ENCODE measurements around the gene SURF2. TPM values are rescaled to one million over a fixed set of nuclear protein-coding genes. Genes with fewer than 3 reads are reported as not detected.

The SURF2 gene
- total and polyA plus RNA-seq, 9 of the 15 experiments (the other 6 are each of a cell fraction or from before 2014, with no cell fraction given) = 5.5 to 82.5 (median 21.3) TPM

DNA sequence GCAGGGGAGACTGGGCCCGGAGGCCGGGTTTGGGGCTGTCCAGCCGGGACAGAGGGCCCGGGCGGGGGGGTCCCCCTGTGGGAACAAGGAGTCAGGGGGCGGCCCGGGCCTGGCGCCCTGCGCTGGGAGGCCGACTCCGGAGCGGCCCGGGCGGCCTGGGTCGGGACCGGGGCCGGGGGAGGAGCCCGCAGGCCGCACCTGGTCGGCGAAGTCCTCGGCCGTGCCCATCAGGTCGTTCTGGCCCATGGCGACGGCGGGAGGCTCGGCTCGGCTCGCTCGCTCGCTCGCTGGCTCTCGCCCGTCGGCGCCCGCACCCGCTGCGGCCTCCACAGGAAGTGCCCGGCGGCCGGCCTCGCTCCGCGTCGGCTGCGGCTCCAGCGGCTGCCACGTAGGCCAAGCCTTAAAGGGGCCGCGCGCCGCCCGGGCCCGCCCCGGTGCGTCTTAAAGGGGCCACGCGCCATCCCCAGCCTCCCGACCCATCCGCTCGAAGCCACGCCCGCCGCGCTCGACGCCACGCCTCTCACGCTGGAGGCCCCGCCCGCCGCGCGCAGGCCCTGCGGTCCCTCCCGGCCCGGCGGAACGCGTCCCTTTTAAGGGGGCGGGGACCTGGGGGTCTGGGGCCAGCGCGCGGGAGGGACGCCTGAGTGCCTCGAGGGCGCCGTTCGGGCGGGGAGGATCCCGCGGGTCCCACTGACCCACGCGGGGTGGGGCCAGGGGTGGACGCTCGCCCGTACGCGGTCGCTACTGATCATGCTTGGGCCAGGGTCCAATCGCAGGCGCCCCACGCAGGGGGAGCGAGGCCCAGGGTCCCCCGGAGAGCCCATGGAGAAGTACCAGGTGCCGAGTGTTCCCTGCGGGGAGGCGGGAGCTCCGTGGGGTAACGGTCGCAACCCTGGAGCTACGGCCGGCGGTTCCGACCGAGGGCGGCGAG lies 19.6 kb downstream of the SURF2 start, which contains the start of the genes STKLD1 and SURF4 (continued):
- TF ChIP-seq, protein P1, sequence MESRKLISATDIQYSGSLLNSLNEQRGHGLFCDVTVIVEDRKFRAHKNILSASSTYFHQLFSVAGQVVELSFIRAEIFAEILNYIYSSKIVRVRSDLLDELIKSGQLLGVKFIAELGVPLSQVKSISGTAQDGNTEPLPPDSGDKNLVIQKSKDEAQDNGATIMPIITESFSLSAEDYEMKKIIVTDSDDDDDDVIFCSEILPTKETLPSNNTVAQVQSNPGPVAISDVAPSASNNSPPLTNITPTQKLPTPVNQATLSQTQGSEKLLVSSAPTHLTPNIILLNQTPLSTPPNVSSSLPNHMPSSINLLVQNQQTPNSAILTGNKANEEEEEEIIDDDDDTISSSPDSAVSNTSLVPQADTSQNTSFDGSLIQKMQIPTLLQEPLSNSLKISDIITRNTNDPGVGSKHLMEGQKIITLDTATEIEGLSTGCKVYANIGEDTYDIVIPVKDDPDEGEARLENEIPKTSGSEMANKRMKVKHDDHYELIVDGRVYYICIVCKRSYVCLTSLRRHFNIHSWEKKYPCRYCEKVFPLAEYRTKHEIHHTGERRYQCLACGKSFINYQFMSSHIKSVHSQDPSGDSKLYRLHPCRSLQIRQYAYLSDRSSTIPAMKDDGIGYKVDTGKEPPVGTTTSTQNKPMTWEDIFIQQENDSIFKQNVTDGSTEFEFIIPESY (CRISPR knock-in tag; IDR thresholded peaks at IDR 0.05) = peak; percentile 94
- TF ChIP-seq, protein P2, sequence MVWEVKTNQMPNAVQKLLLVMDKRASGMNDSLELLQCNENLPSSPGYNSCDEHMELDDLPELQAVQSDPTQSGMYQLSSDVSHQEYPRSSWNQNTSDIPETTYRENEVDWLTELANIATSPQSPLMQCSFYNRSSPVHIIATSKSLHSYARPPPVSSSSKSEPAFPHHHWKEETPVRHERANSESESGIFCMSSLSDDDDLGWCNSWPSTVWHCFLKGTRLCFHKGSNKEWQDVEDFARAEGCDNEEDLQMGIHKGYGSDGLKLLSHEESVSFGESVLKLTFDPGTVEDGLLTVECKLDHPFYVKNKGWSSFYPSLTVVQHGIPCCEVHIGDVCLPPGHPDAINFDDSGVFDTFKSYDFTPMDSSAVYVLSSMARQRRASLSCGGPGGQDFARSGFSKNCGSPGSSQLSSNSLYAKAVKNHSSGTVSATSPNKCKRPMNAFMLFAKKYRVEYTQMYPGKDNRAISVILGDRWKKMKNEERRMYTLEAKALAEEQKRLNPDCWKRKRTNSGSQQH (CRISPR knock-in tag; IDR thresholded peaks at IDR 0.05) = no peak
- TF ChIP-seq, protein P3, sequence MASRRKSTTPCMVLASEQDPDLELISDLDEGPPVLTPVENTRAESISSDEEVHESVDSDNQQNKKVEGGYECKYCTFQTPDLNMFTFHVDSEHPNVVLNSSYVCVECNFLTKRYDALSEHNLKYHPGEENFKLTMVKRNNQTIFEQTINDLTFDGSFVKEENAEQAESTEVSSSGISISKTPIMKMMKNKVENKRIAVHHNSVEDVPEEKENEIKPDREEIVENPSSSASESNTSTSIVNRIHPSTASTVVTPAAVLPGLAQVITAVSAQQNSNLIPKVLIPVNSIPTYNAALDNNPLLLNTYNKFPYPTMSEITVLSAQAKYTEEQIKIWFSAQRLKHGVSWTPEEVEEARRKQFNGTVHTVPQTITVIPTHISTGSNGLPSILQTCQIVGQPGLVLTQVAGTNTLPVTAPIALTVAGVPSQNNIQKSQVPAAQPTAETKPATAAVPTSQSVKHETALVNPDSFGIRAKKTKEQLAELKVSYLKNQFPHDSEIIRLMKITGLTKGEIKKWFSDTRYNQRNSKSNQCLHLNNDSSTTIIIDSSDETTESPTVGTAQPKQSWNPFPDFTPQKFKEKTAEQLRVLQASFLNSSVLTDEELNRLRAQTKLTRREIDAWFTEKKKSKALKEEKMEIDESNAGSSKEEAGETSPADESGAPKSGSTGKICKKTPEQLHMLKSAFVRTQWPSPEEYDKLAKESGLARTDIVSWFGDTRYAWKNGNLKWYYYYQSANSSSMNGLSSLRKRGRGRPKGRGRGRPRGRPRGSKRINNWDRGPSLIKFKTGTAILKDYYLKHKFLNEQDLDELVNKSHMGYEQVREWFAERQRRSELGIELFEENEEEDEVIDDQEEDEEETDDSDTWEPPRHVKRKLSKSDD (conservative IDR thresholded peaks at IDR 0.05; ENCODE audit: low read length) = no peak
- no peak for TF ChIP-seq DNMT1 (IDR thresholded peaks at IDR 0.05)
- TF ChIP-seq, protein P4, sequence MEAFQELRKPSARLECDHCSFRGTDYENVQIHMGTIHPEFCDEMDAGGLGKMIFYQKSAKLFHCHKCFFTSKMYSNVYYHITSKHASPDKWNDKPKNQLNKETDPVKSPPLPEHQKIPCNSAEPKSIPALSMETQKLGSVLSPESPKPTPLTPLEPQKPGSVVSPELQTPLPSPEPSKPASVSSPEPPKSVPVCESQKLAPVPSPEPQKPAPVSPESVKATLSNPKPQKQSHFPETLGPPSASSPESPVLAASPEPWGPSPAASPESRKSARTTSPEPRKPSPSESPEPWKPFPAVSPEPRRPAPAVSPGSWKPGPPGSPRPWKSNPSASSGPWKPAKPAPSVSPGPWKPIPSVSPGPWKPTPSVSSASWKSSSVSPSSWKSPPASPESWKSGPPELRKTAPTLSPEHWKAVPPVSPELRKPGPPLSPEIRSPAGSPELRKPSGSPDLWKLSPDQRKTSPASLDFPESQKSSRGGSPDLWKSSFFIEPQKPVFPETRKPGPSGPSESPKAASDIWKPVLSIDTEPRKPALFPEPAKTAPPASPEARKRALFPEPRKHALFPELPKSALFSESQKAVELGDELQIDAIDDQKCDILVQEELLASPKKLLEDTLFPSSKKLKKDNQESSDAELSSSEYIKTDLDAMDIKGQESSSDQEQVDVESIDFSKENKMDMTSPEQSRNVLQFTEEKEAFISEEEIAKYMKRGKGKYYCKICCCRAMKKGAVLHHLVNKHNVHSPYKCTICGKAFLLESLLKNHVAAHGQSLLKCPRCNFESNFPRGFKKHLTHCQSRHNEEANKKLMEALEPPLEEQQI (IDR thresholded peaks at IDR 0.05) = no peak
- TF ChIP-seq FOXJ3 (CRISPR knock-in tag; IDR thresholded peaks at IDR 0.05) = no peak
- TF ChIP-seq C11orf30 (IDR thresholded peaks at IDR 0.05; ENCODE audit: low read depth) = no peak
- no peak for TF ChIP-seq SMARCB1 (IDR thresholded peaks at IDR 0.05; ENCODE audit: insufficient read length, low read depth)
- TF ChIP-seq, protein P5, sequence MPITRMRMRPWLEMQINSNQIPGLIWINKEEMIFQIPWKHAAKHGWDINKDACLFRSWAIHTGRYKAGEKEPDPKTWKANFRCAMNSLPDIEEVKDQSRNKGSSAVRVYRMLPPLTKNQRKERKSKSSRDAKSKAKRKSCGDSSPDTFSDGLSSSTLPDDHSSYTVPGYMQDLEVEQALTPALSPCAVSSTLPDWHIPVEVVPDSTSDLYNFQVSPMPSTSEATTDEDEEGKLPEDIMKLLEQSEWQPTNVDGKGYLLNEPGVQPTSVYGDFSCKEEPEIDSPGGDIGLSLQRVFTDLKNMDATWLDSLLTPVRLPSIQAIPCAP (CRISPR knock-in tag; IDR thresholded peaks at IDR 0.05; ENCODE audit: borderline replicate concordance) = peak; percentile 68; the same call in 1 of the 2 replicates
- TF ChIP-seq PHB2 (IDR thresholded peaks at IDR 0.05; ENCODE audit: low read depth) = no peak
- TF ChIP-seq ZNF24 (IDR thresholded peaks at IDR 0.05) = peak; percentile 37; the same call in 1 of the 2 replicates
- TF ChIP-seq XRCC3 (IDR thresholded peaks at IDR 0.05) = no peak
- TF ChIP-seq KLF16 (IDR thresholded peaks at IDR 0.05) = no peak
- no peak for TF ChIP-seq NFYB (IDR thresholded peaks at IDR 0.05; ENCODE audit: extremely low read depth, insufficient read length)
- TF ChIP-seq, protein P6, sequence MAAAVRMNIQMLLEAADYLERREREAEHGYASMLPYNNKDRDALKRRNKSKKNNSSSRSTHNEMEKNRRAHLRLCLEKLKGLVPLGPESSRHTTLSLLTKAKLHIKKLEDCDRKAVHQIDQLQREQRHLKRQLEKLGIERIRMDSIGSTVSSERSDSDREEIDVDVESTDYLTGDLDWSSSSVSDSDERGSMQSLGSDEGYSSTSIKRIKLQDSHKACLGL (CRISPR knock-in tag; IDR thresholded peaks at IDR 0.05; ENCODE audit: borderline replicate concordance, poor library complexity, severe bottlenecking) = no peak
- TF ChIP-seq SIX5 (IDR thresholded peaks at IDR 0.05; ENCODE audit: borderline replicate concordance in 1 of 2, insufficient read depth in 1 of 2, low read depth in 1 of 2, low read length in 2 of 2) = no peak
- TF ChIP-seq CCAR2 (IDR thresholded peaks at IDR 0.05; ENCODE audit: low read depth, low read length) = no peak
